GM18499 (cell line): Measurements from ENCODE around the gene GLIS1.

Experiments
- ATAC-seq: cut with Tn5 transposase; IDR thresholded peaks from one replicate; pipeline ENCODE4 v1.9.1; 2021; ENCODE audit warnings: moderate number of reproducible peaks; ENCODE audit not compliant: insufficient read depth, unreplicated experiment

Gene GLIS1

DNA sequence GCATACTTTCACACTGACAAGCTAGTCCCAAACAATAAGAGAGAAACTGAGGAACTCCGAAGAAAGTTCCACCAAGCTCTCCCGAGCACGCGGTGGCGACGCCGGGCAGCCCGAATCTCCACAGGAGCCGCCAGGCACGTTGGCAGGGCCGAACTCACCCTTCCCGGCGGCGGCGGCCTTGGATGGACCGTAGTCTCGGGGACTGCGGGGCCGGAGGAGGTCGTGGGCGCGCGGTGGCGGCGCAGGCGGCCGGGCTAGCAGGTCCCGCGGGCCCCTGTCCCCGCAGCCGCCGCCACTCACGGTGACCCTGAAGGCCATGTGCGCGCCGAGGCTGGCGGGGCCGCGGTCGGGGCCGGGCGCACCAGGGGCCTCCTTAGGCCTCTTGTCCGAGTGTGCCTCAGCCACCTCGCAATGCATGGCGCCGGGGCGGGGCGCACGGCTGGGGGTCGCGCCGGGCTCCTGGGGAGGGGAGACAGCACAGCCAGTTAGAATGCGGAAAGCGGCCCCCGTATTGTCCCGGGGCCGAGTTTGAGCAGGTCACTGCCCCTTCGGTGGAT lies 1.2 kb downstream of the GLIS1 start:
- ATAC-seq, result no peak

GRCh38 chr1:53736290-53736689 lies 2.7 kb downstream of the GLIS1 start:
- ATAC-seq, result no peak

- ATAC-seq, result no peak
Measured at GRCh38 chr1:53735681-53736080, 3.3 kb downstream of the GLIS1 start.

- no peak for ATAC-seq
Measured at GRCh38 chr1:53735261-53735660, 3.7 kb downstream of the GLIS1 start.

- ATAC-seq, result no peak
Measured at GRCh38 chr1:53734650-53735211, 4.2 kb downstream of the GLIS1 start.

GRCh38 chr1:53733975-53734649 lies 4.9 kb downstream of the GLIS1 start:
- no peak for ATAC-seq

DNA sequence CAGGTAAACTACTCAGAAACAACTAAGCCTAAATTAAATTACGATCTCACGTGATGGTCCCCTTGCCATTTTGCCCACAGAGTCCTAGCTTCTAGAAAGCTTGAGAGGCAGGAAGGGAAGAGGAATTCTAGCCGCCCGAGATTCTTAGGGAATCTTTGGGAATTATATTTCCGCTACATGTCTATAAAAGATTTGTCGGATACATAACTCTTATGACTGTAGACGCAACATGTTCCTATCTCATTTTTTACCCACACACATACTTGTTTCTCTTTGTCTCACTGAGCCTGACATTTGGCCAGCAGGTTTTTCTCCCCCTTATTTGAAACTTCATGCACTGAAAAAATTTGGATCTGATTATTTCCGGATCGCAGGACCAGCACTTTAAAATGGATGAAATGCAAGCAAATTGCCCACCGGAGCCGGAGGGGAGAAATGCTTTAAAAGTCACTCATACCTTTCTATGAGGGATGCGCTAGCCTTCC lies 5.5 kb downstream of the GLIS1 start:
- no peak for ATAC-seq

- no peak for ATAC-seq
Measured at GRCh38 chr1:53732912-53733317, 6.0 kb downstream of the GLIS1 start.

- ATAC-seq, result no peak
Measured at GRCh38 chr1:53732409-53732808, 6.6 kb downstream of the GLIS1 start.

DNA sequence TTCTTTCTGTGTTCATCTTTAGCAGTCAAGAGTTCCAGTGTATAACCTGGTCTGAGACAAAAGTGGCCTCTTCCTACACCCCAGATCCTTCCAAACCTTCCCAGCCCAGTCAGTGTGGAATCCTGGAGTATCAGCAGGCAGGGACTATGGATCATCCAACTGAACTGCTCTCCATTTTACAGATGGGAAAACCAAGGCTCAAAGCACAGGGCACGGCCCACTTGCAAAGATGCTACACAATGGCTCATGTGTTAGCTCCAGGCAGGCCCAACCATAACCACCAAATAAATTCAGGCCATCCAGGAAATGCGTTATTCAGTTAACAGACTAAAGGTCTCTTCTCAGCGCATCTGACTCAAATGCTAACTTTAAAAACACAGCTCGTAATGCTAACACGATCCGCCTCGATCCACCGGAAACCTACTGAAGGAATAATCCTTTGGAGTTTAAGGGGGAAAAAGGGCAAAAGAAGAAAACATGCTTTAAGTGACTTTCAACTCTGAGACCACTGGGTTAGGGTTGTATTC lies 7.1 kb downstream of the GLIS1 start:
- no peak for ATAC-seq

DNA sequence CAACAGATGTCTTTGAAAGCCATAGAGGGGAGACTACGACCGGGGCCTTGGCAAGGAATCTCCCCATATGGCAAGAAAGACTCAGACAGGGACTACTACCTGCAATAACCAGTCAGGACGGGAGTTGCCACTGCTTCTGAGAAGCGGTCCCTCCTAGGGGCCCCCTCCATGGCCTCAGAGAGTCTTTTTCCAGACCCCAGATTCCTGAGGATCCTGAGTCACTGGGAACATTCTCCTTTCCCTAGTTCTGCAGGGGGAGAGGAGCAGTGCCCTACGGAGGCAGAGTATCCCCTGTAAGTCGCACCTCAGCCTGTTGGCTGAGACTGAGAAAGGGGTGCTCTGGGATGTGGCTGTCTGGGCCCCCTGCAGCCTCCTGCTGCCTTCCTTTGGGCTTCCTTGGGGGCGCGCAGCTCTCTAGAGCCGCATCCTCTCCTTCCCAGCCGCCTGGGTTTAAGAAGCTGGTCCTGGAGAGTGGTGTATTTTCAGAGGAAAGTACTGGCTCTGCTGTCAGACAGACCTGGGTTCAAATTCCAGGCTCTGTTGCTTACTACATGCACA lies 7.8 kb downstream of the GLIS1 start:
- ATAC-seq, result no peak

DNA sequence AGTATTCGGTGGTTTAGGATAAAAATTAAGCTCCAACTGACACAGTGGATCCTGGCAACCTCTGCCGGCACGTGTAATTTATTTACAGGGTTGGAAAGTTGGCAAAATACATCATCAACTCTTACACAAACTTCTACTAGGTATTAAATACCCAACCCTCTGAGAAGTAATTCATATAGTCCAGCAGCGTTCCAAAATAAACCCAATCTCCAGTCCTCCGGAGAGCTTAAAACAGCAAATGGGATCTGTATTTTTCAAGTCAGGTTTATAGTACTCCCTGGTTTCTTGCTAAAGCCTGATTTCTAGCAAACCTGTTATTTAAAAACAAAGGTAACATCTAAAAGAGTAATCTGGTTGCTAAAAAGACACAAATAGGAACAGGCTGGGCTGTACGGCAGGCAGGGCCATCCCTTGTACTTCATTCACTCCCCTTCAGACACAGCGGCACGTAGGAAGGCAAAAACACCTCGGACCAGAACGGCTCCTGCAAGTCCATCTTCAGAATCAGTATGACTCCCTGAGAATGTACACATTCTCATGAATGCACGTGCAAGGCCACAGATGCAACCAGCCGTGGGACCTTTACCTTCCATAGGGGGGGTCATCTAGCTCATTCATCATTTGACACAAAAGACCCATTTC lies 8.6 kb downstream of the GLIS1 start:
- ATAC-seq, result no peak

GRCh38 chr1:53729456-53730223 lies 9.3 kb downstream of the GLIS1 start:
- ATAC-seq, result no peak

DNA sequence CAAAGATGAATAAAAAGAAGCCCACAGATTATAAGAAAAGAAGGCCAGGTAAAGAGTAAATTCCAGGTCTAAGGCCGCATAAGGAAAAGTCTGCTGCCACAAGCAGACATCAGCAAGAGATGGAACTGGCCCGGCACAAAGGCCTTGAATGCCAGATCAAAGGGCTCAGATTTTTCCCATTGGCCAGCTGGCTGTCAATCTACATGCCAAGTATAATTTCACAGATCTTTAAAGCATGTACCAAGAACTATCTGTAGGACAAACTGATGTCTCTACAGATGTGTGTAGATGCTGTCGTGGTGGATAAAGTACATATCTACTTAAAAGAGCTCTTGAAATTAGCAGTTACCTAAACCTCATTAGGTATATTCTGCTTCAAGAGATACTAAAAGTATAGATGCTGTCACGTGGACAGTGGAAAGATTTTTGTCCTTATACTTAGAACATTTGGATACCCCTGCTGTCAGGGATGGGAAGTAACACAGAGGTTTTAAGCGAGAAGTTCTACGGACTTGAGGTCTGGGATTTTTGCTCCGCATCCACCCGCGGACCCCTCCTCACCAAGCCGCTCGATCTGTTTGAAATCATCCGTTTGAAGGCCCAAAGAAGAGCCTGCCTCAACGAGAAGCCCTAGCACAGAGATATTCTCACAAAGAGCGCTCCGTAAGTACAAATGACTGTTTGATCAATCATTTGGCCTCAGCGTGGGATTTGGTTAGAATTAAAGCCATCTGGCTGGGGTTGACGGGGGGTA lies 10.1 kb downstream of the GLIS1 start:
- ATAC-seq, result no peak

GRCh38 chr1:53728196-53728595 lies 10.8 kb downstream of the GLIS1 start:
- no peak for ATAC-seq

DNA sequence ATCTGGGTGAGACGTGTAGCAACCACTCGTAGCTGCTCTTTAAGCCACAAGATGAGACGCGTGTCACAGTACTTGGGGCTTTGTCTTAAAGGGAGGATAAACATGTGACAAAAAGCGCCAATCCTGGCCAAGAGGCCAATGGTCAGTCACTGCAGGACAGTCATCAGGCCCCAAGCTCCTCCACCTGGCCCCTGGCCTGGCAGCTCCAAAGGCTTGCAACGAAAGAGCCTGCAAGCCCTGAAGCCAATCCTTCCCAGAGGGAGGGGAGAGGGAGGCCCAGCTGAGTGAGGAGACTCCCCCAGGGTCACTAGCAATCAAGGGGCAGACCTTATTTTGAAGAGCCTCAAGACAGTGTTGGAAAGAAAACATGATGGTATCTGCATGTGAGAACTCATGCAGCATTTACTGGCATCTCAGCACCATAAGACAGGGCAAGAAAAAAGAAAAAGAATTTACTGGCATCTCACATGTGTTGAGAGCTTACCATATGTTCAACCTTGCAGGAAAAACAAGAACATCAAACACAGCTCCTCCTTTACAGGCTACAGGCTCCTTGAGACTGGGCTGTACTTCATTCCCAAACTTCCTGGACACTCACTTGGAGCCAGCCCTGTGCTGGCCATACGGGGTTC lies 11.4 kb downstream of the GLIS1 start:
- no peak for ATAC-seq

- ATAC-seq, result no peak
Measured at GRCh38 chr1:53726009-53726600, 12.9 kb downstream of the GLIS1 start.

GRCh38 chr1:53725238-53725689 lies 13.7 kb downstream of the GLIS1 start:
- no peak for ATAC-seq

GRCh38 chr1:53722025-53722424 lies 16.9 kb downstream of the GLIS1 start:
- no peak for ATAC-seq
